Dermis microvascular lymphatic vessel endothelial cell (primary cell): ENCODE measurements around the gene DPEP2NB. TPM values are rescaled to one million over a fixed set of nuclear protein-coding genes. Genes with fewer than 3 reads are reported as not detected.
"Not testable (repeated sequence)": the region's sequence is repeated elsewhere in the genome, so short reads cannot be mapped to it uniquely, and the experiment has no call there.

Experiments
- DNase-seq, 2 donors: peaks; one replicate each; pipeline versions ENCODE4 v3.0.0 to v3.0.0-alpha.2; 2010; ENCODE audit warnings: low read depth in 2 of 2
- total RNA-seq: library from RNA; depleted of rRNA; stranded (reverse); fragments of >200 nt; gene quantifications from 2 replicates; pipeline ENCODE4 v1.2.1, GENCODE V29; 2014

The DPEP2NB gene
- total RNA-seq, 1 donor from 2014 or later: not detected

GRCh38 chr16:67982011-67982696, 33.6 kb downstream of the DPEP2NB start:
- DNase-seq: no peak

DNA sequence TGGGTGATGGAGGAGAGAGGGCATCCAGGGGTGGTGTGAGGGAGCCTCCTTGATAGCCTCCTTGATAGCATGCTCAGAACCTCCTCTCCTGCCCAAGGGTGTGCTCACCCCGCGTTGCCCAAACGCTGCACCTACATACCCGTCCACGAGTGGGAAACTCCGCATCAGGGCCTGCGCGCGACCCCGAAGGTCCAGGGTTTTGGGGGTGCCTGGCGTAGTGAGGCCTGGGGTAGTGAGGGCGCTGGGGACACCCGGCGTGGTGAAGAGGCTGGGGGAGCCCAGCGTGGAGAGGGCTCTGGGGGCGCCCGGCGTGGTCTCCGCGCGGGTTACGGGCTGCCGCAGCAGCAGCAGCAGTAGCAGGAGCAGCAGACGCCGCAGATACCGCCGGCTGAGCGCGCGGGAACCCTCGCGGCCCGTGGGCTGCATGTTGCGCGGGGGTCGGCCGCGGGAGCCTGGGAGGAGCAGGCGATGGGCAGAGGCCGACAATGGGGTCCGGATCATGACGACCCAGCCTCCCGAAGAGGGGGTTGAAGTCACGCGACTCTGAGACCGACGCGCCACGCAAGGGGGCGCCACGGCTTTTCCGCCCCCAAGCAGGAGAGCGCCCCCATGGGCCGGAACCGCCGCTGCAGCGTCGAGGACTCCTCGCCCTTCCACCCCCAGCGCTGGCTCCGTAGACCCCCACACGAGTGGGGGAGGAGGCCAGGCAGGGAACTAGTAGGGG, 35.6 kb downstream of the DPEP2NB start, which contains the start of gene DPEP3:
TSS of gene DPEP3 (minus strand) at position 545 of the 724 bp plus-strand sequence. CDS start at position 426, 119 bp downstream.
- DNase-seq: no peak

GRCh38 chr16:67977469-67978227, 38.1 kb downstream of the DPEP2NB start:
- no peak for DNase-seq

DNA sequence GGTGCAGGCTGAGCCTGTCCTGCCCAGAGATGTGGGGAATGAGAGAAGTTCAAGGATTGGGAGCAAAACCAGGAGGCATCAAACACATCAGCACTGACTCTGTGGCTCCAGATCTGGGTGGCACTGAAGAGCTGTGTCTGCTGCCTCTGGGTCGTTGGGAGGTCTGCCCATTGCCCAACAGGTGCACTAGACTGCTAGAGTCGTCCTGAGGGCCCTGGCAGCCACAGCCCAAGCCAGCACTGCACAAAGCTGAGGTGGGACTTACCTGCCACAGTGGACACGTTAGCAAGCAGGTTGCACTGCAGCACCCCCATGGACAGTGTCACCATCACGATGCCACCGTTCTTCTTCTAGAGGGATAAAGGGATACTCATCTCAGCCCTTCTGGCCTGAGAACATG, 38.7 kb downstream of the DPEP2NB start:
- no peak for DNase-seq

DNA sequence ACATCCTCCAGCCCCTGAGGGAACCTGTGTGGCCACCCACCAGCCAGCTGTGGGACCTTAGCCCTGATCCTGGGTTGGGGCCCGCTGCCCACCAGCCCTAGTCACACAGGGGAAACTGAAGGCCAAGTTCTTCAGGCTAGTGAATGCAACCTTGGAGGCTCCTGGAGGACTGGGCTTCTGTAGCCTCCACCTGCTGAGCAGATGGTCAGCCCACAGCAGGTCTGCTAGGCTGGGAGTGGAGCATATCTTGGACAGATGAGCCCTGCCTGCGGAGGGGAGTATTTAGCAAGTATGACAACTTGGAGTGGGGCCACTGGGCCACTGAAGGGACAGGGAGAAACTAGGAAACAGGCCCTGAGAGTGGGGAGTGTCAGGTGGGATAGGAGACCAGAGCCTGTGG, 39.5 kb downstream of the DPEP2NB start:
- DNase-seq: no peak

DNA sequence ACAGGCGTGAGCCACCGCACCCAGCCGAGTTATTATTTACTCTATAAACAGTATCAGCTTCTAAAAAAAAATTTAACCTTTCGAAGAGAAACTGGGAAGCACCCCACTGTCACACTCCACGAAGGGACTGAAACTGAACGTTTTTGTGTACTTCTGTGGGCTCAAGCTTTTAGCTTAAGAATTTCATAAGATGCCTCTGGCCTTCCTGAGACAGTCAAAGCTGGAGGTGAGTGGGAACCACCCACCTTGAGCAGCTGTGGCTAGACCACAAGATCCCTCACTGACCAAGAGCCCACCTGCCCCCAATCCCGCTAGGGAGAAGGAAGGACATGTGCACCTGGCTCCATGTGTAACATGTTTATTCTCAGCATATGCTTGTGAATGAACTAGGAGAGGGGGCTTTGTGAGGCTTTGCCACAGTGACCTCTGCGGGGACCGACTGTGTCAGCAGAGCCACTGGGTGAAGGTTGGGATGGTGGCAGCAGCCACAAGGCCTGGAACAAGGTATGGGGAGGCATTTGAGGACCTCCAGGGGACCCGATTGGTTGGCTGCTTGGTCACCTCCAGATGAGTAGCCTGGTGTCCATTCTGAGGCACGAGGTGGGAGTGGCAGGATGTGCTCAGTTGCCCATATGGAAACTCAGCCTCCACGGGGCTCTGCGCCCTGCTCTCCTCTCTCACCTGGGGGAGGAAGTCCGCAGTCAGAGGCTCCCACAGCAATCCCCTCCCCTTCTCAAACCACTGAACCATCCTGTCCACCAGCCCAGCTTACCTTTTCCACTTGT, 40.2 kb downstream of the DPEP2NB start:
- no peak for DNase-seq

- DNase-seq: not testable (repeated sequence)
Measured at GRCh38 chr16:67972285-67972684, 43.4 kb downstream of the DPEP2NB start.

GRCh38 chr16:67971111-67971510, 44.6 kb downstream of the DPEP2NB start:
- no peak for DNase-seq

DNA sequence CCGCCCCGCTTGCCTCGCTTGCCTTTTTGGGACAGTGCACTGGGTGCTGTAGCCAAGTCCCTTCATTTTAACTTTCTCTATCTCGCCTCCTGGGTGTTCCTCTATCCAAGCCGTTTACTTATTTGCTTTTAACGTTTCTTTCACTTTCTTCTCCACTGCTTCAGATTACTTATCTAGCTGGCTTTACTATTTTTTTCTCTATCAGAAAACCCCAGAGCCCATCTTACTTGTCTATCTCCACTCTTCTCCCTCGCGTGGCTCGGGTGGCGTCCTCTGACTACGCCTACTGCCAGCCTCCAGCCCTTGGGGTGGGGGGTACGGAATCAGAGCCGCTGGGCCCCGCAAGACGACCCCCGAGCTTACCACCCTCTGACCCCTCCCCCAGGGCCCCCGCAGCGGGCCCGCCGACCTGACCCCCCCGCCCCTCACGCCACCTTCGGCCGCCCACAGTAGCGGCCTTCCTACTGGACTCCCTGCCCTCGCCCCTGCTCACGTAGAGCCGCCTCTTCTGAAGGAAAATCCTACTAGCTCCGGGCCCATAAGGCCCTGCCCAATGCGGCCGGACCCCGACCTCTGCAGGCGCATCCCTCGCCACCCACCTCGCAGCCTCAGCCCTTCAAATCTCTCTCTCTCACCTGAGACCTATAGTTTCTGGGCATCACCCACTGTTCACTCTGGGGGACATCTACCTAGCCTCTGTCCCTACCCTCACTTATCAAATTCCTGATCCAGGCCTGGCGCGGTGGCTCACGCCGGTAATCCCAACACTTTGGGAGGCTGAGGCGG, 46.3 kb downstream of the DPEP2NB start:
- DNase-seq: no peak

DNA sequence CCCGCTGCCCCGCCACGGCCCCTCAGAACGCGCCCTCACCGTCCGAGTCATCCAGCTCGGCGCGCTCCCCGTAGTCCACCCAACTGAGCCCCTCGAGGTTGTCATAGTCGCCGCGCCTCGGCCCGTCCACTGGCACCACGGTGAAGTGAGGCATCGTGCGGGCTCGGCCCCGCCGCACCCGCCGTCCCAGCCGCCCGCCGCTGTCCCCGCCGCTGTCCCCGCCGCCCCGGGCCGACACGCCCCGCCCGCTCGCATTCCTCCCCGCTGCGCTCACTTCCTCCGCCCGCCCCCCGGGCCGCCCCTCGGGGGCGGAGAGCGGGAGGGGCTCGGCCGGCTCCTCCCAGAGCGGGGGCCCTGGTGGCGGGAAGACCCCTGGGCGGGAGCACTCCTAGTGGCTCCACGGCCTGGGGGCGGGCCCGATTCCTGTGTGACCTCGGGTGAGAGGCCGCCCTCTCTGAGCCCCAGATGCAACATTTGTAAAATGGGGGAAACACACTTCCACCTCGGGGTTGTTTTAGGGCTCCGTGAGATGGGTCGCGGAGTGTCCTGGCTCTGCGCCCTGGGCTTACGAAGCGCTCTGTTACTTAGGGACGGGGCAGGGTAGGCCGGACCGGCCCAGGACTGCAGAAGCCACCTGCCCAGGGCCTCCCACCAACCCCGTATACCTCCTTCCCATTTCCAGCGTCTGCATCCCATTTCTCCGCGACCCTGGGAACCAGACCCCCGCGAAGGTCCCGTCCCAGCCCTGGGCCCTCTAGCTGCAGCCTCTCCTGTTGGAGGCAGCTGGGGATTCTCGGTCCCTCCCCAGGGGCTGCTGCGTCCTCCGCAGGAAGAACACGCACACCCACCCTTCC, 47.1 kb downstream of the DPEP2NB start, which contains the start of gene SLC12A4:
TSS of gene SLC12A4 (minus strand) at position 238 of the 854 bp plus-strand sequence. CDS start at position 154, 84 bp downstream.
- DNase-seq: peak; percentile 51 to 84

GRCh38 chr16:67967958-67968399, 47.7 kb downstream of the DPEP2NB start:
- peak in 1 of 2 donors; percentile 56 for DNase-seq

- peak; percentile 21 to 62 for DNase-seq
Measured at GRCh38 chr16:67967183-67967957, 48.3 kb downstream of the DPEP2NB start.

DNA sequence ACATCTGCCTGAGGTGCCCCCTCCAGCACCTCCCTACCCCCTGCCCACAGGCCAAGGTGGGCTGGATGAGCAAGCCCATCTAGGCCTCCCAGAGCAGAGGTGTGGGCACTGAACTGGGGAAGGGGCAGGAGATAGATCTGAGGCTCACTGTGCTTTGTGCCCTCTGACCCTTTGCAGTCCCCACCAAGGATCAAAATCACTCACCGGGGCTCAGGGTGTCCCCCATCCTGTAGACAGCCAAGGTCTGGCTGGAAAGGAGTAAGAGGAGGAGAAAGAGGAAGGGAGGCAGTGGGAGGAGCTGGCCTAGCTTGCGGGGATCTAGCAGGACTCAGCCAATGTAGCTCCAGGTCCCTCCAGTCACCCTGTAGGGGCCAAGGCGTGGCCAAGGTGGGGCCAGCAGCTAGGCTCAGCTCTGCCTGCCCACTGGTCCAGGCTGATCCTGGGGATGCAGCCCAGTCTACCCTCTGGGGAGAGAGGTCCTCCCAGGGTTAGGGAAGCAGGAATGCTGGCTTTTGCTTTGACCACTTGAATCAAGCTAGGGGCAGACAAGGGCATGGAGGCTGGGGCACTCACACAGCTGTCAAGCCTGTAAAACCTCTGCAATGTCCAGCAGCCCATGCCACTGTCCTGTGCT, 49.0 kb downstream of the DPEP2NB start:
- peak in 1 of 2 donors; percentile 32 for DNase-seq

DNA sequence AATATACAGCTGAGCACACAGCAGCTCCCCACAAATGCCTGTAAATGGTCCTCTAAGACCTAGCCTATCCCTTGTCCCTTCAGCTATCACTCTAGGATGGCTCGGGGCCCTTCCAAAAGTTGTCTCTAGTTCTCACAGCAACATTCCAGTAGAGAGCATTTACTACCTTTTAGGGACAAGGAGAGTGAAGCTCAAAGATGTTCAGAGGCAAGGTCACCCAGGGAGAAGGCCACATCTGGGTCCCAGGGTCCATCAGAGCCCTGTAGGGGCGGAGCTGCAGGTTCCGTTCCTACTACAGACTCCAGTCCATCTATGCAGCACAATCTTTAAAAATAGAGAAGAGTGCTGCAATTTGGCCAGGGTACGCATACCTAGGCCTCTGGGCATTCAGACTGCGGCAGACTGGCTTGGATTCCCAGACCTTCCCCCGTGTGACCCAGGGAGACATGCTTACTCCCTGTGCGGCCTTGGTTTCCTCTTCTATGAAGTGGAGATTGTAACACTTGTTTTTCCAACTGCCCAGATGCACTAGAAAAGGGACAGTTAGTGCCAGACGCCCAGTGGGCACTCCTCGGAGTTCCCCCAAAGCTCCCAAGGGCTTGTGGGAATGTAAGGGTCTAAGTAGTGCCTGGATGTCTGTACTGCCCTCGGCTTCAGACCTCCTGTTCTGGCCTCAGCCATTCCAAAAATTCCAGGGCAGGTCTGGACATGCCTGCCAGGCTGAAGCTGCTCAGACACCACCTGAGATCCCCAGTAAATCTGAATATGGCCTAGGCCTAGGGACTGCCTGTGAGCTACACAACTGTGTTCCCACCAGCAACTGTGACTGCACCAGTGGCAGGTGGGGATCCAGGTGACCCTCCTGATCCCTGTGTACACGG, 49.8 kb downstream of the DPEP2NB start:
- peak in 1 of 2 donors; percentile 21 for DNase-seq

- no peak for DNase-seq
Measured at GRCh38 chr16:67964477-67965131, 51.1 kb downstream of the DPEP2NB start.

- DNase-seq: no peak
Measured at GRCh38 chr16:67963662-67964321, 51.9 kb downstream of the DPEP2NB start.
